Measurements from ENCODE around the gene SLC2A11.
"Not testable (repeated sequence)": the region's sequence is repeated elsewhere in the genome, so short reads cannot be mapped to it uniquely, and the experiment has no call there.

Gene SLC2A11

GRCh38 chr22:23850136-23850611 is 7.5 kb upstream of the SLC2A11 start:
- H3K27ac Mint-ChIP-seq: no peak overlapping the region
- no peaks in the 10 kb centered on the region for H3K4me1 Mint-ChIP-seq
- no peak overlapping the region for H3K4me3 Mint-ChIP-seq
- no peaks in the 10 kb centered on the region for H3K27me3 Mint-ChIP-seq
- H3K9me3 Mint-ChIP-seq: no peaks in the 10 kb centered on the region
- no peaks in the 10 kb centered on the region for H3K36me3 Mint-ChIP-seq

- Mint-ChIP-seq H3K9me3 (no peaks in the 10 kb centered on the region), H3K4me1 (peaks cover 18% of the 10 kb centered on the region), H3K27ac (no peak overlapping the region), H3K27me3 (no peaks in the 10 kb centered on the region), H3K4me3 (peak overlapping the region; percentile 93), H3K36me3 (no peaks in the 10 kb centered on the region)
These were observed 712 bp upstream of the SLC2A11 start for GRCh38 chr22:23856721-23857605.

- peak overlapping the region; percentile 89 for H3K27ac Mint-ChIP-seq
- H3K36me3 Mint-ChIP-seq: no peaks in the 10 kb centered on the region
- H3K27me3 Mint-ChIP-seq: no peaks in the 10 kb centered on the region
- H3K4me1 Mint-ChIP-seq: peaks cover 18% of the 10 kb centered on the region
- H3K4me3 Mint-ChIP-seq: peak overlapping the region; percentile 93
- H3K9me3 Mint-ChIP-seq: no peaks in the 10 kb centered on the region
These were observed 775 bp downstream of the SLC2A11 start for GRCh38 chr22:23858484-23858815.

GRCh38 chr22:23859201-23859600 is 1.5 kb downstream of the SLC2A11 start:
- Mint-ChIP-seq H3K36me3 (peaks cover 2% of the 10 kb centered on the region), H3K27ac (no peak overlapping the region), H3K4me3 (peak overlapping the region; percentile 93), H3K9me3 (no peaks in the 10 kb centered on the region), H3K4me1 (peaks cover 18% of the 10 kb centered on the region), H3K27me3 (no peaks in the 10 kb centered on the region)

- H3K4me1 Mint-ChIP-seq: peaks cover 18% of the 10 kb centered on the region
- not testable (repeated sequence) for H3K36me3 Mint-ChIP-seq, H3K27ac Mint-ChIP-seq, H3K9me3 Mint-ChIP-seq, H3K4me3 Mint-ChIP-seq, H3K27me3 Mint-ChIP-seq
These were observed 2.5 kb downstream of the SLC2A11 start for GRCh38 chr22:23860187-23860586.

GRCh38 chr22:23862103-23862502 is 4.4 kb downstream of the SLC2A11 start:
- H3K36me3 Mint-ChIP-seq: peaks cover 2% of the 10 kb centered on the region
- H3K9me3 Mint-ChIP-seq: no peaks in the 10 kb centered on the region
- peaks cover 13% of the 10 kb centered on the region for H3K4me1 Mint-ChIP-seq
- H3K27ac Mint-ChIP-seq: no peak overlapping the region
- no peak overlapping the region for H3K4me3 Mint-ChIP-seq
- H3K27me3 Mint-ChIP-seq: no peaks in the 10 kb centered on the region

- not testable (repeated sequence) for H3K4me3 Mint-ChIP-seq, H3K9me3 Mint-ChIP-seq, H3K27me3 Mint-ChIP-seq, H3K36me3 Mint-ChIP-seq, H3K27ac Mint-ChIP-seq, H3K4me1 Mint-ChIP-seq
These were observed 7.0 kb downstream of the SLC2A11 start for GRCh38 chr22:23864499-23865154.

GRCh38 chr22:23868580-23868979 is 10.9 kb downstream of the SLC2A11 start:
- H3K27ac Mint-ChIP-seq: no peak overlapping the region
- no peaks in the 10 kb centered on the region for H3K27me3 Mint-ChIP-seq
- peaks cover 13% of the 10 kb centered on the region for H3K36me3 Mint-ChIP-seq
- no peaks in the 10 kb centered on the region for H3K9me3 Mint-ChIP-seq
- H3K4me1 Mint-ChIP-seq: no peaks in the 10 kb centered on the region
- no peak overlapping the region for H3K4me3 Mint-ChIP-seq

- Mint-ChIP-seq H3K27me3 (no peaks in the 10 kb centered on the region), H3K4me1 (no peaks in the 10 kb centered on the region), H3K9me3 (no peaks in the 10 kb centered on the region), H3K36me3 (peaks cover 13% of the 10 kb centered on the region), H3K4me3 (no peak overlapping the region), H3K27ac (no peak overlapping the region)
These were observed 17.2 kb downstream of the SLC2A11 start for GRCh38 chr22:23874871-23875270.

GRCh38 chr22:23875801-23876200 is 18.1 kb downstream of the SLC2A11 start:
- no peak overlapping the region for H3K27ac Mint-ChIP-seq
- no peaks in the 10 kb centered on the region for H3K27me3 Mint-ChIP-seq
- H3K4me1 Mint-ChIP-seq: no peaks in the 10 kb centered on the region
- no peaks in the 10 kb centered on the region for H3K9me3 Mint-ChIP-seq
- H3K4me3 Mint-ChIP-seq: no peak overlapping the region
- H3K36me3 Mint-ChIP-seq: peaks cover 11% of the 10 kb centered on the region

- H3K9me3 Mint-ChIP-seq: no peaks in the 10 kb centered on the region
- H3K36me3 Mint-ChIP-seq: peaks cover 11% of the 10 kb centered on the region
- H3K27me3 Mint-ChIP-seq: no peaks in the 10 kb centered on the region
- H3K4me1 Mint-ChIP-seq: no peaks in the 10 kb centered on the region
- H3K27ac Mint-ChIP-seq: no peak overlapping the region
- no peak overlapping the region for H3K4me3 Mint-ChIP-seq
These were observed 19.9 kb downstream of the SLC2A11 start for GRCh38 chr22:23877566-23877965.

- Mint-ChIP-seq H3K9me3 (no peaks in the 10 kb centered on the region), H3K27me3 (no peaks in the 10 kb centered on the region), H3K4me3 (no peak overlapping the region), H3K36me3 (peaks cover 11% of the 10 kb centered on the region), H3K27ac (no peak overlapping the region), H3K4me1 (no peaks in the 10 kb centered on the region)
These were observed 20.5 kb downstream of the SLC2A11 start for GRCh38 chr22:23878219-23878618.

GRCh38 chr22:23882370-23882769 is 24.7 kb downstream of the SLC2A11 start:
- H3K4me1 Mint-ChIP-seq: no peaks in the 10 kb centered on the region
- H3K36me3 Mint-ChIP-seq: peaks cover 9% of the 10 kb centered on the region
- H3K9me3 Mint-ChIP-seq: no peaks in the 10 kb centered on the region
- no peak overlapping the region for H3K4me3 Mint-ChIP-seq
- H3K27ac Mint-ChIP-seq: no peak overlapping the region
- H3K27me3 Mint-ChIP-seq: no peaks in the 10 kb centered on the region

GRCh38 chr22:23883658-23884057 is 26.0 kb downstream of the SLC2A11 start:
- no peaks in the 10 kb centered on the region for H3K9me3 Mint-ChIP-seq
- H3K27ac Mint-ChIP-seq: no peak overlapping the region
- no peak overlapping the region for H3K4me3 Mint-ChIP-seq
- no peaks in the 10 kb centered on the region for H3K27me3 Mint-ChIP-seq
- no peaks in the 10 kb centered on the region for H3K4me1 Mint-ChIP-seq
- H3K36me3 Mint-ChIP-seq: peaks cover 4% of the 10 kb centered on the region

GRCh38 chr22:23884140-23884539 is 26.5 kb downstream of the SLC2A11 start:
- Mint-ChIP-seq H3K36me3 (peaks cover 3% of the 10 kb centered on the region), H3K4me3 (no peak overlapping the region), H3K27ac (no peak overlapping the region), H3K4me1 (no peaks in the 10 kb centered on the region), H3K9me3 (no peaks in the 10 kb centered on the region), H3K27me3 (no peaks in the 10 kb centered on the region)

GRCh38 chr22:23888615-23889401 is 31.1 kb downstream of the SLC2A11 start:
- no peaks in the 10 kb centered on the region for H3K36me3 Mint-ChIP-seq
- no peak overlapping the region for H3K4me3 Mint-ChIP-seq
- no peaks in the 10 kb centered on the region for H3K9me3 Mint-ChIP-seq
- H3K27ac Mint-ChIP-seq: no peak overlapping the region
- peaks cover 11% of the 10 kb centered on the region for H3K4me1 Mint-ChIP-seq
- no peaks in the 10 kb centered on the region for H3K27me3 Mint-ChIP-seq

All from activated naive CD4-positive, alpha-beta T cell treated with anti-CD3 and anti-CD28 coated beads, Interleukin-2, amount 50 U/mL, for 24 hours (primary cell).